Left lung (tissue), 10 donors: ENCODE results near the gene DIP2B. TPM values are rescaled to one million over a fixed set of nuclear protein-coding genes. Genes with fewer than 3 reads are reported as not detected.

ENCODE experiments used
- ATAC-seq: fragments of 200-7000 bp; cut with Tn5 transposase; one replicate; pipeline ENCODE4 v1.9.1; 2020; ENCODE audit warnings: moderate library complexity
- DNase-seq, 4 donors: peaks; one replicate each; pipeline ENCODE4 v3.0.0-alpha.2; 2013 to 2020
- H3K27ac ChIP-seq, 2 donors: fragments of 200-600 bp; sonication (generic) in 1 of 2; one replicate each; pipeline versions ENCODE4 v1.5.0 to v1.8.0; 2020 to 2021
- H3K27me3 ChIP-seq, 2 donors: fragments of 200-600 bp; sonication (generic) in 1 of 2; one replicate each; pipeline versions ENCODE4 v1.5.0 to v1.8.0; 2020 to 2021
- H3K36me3 ChIP-seq, 2 donors: fragments of 200-600 bp; sonication (generic) in 1 of 2; one replicate each; pipeline versions ENCODE4 v1.5.0 to v1.8.0; 2020 to 2021
- H3K4me1 ChIP-seq, 2 donors: fragments of 200-600 bp; one replicate each; pipeline ENCODE4 v1.8.0; 2021
- H3K4me3 ChIP-seq, 2 donors: fragments of 200-600 bp; sonication (generic) in 1 of 2; one replicate each; pipeline versions ENCODE4 v1.5.0 to v1.8.0; 2020 to 2021; ENCODE audit warnings: mild to moderate bottlenecking in 1 of 2
- H3K9me3 ChIP-seq, 2 donors: fragments of 200-600 bp; sonication (generic) in 1 of 2; one replicate each; pipeline versions ENCODE4 v1.5.0 to v1.8.0; 2020 to 2021
- CTCF ChIP-seq, 2 donors: fragments of 200-600 bp; sonication (generic) in 1 of 2; IDR thresholded peaks; one replicate each; pipeline versions ENCODE4 v1.5.0 to v1.8.0; 2021; ENCODE audit warnings: antibody characterized with exemption in 2 of 2
- intact Hi-C, 2 donors: fragments of 100-400 bp; cut with DNase I; formaldehyde crosslinking; loops; one replicate each; pipeline versions ENCODE4 v1.11.2 to v1.14.2; 2022
- polyA plus RNA-seq, 6 donors: library from polyadenylated mRNA; unstranded; fragments of 120-200 nt; gene quantifications; one replicate each; pipeline ENCODE4 v1.2.1, GENCODE V29; 2013; ENCODE audit not compliant: insufficient read length in 6 of 6
- total RNA-seq, 2 donors: library from RNA; stranded (reverse); fragmentation: NEBNext Ultra II Directional; extraction: Animal tissue kit (Norgen Biotek cat#: 25700); gene quantifications; one replicate each; pipeline ENCODE4 v1.2.1, GENCODE V29; 2021
- donor health status: DM: no; HTN: yes; CAD: no.
- donor health status: DM: no; HTN: no; CAD: no.

DIP2B gene
- total and polyA plus RNA-seq, 8 donors, result 26.5 to 38.6 (median 33.8) TPM

GRCh38 chr12:50650285-50650684 is 145.5 kb downstream of the DIP2B start:
- no peaks in the 10 kb centered on the region for H3K9me3 ChIP-seq
- no peak for TF ChIP-seq CTCF (IDR thresholded peaks at IDR 0.05)
- intact Hi-C loops, result no loop called here
- H3K4me1 ChIP-seq, result no peaks in the 10 kb centered on the region
- DNase-seq (no peak), ATAC-seq (no peak)
- no peaks in the 10 kb centered on the region for H3K36me3 ChIP-seq
- no peaks in the 10 kb centered on the region for H3K27me3 ChIP-seq
- H3K4me3 ChIP-seq, result no peak overlapping the region
- H3K27ac ChIP-seq, result no peak overlapping the region

- intact Hi-C loops, result no loop called here
- peaks cover 0 to 4% of the 10 kb centered on the region in 2 donors for H3K36me3 ChIP-seq
- TF ChIP-seq CTCF (IDR thresholded peaks at IDR 0.05), result no peak
Measured at GRCh38 chr12:50655374-50655921, 150.7 kb downstream of the DIP2B start.

GRCh38 chr12:50659260-50659659 is 154.5 kb downstream of the DIP2B start:
- Histone ChIP-seq H3K4me3 (no peak overlapping the region), H3K9me3 (no peaks in the 10 kb centered on the region), H3K27ac (no peak overlapping the region), H3K27me3 (no peaks in the 10 kb centered on the region), H3K4me1 (peaks cover 0 to 5% of the 10 kb centered on the region in 2 donors), H3K36me3 (peaks cover 0 to 10% of the 10 kb centered on the region in 2 donors)
- TF ChIP-seq CTCF (IDR thresholded peaks at IDR 0.05), result no peak
- DNase-seq (no peak), ATAC-seq (no peak)
- intact Hi-C loops, result no loop called here

More at GRCh38 chr12:50655374-50655921, 150.7 kb downstream of the DIP2B start:
- Histone ChIP-seq H3K4me3 (no peak overlapping the region), H3K4me1 (peaks cover 0 to 3% of the 10 kb centered on the region in 2 donors), H3K9me3 (no peaks in the 10 kb centered on the region), H3K27ac (no peak overlapping the region), H3K27me3 (no peaks in the 10 kb centered on the region)
- DNase-seq (no peak), ATAC-seq (no peak)

- ATAC-seq (peak; percentile 52), DNase-seq (no peak)
- intact Hi-C loops, result no loop called here
- Histone ChIP-seq H3K9me3 (no peaks in the 10 kb centered on the region), H3K36me3 (peaks cover 0 to 10% of the 10 kb centered on the region in 2 donors), H3K4me3 (no peak overlapping the region), H3K27ac (no peak overlapping the region), H3K27me3 (no peaks in the 10 kb centered on the region), H3K4me1 (peaks cover 0 to 11% of the 10 kb centered on the region in 2 donors)
- no peak for TF ChIP-seq CTCF (IDR thresholded peaks at IDR 0.05)
Measured at GRCh38 chr12:50659690-50660424, 155.1 kb downstream of the DIP2B start.

- Histone ChIP-seq H3K27ac (no peak overlapping the region), H3K27me3 (no peaks in the 10 kb centered on the region), H3K36me3 (peaks cover 0 to 10% of the 10 kb centered on the region in 2 donors), H3K4me1 (peaks cover 0 to 14% of the 10 kb centered on the region in 2 donors), H3K4me3 (no peak overlapping the region), H3K9me3 (no peaks in the 10 kb centered on the region)
- no peak for TF ChIP-seq CTCF (IDR thresholded peaks at IDR 0.05)
- ATAC-seq (no peak), DNase-seq (no peak)
- intact Hi-C loops, result no loop called here
Measured at GRCh38 chr12:50660425-50660822, 155.6 kb downstream of the DIP2B start.
